Esophagus muscularis mucosa (tissue), 4 donors: ENCODE measurements around the gene PAOX. TPM values are rescaled to one million over a fixed set of nuclear protein-coding genes. Genes with fewer than 3 reads are reported as not detected.
"Not testable (repeated sequence)": the region's sequence is repeated elsewhere in the genome, so short reads cannot be mapped to it uniquely, and the experiment has no call there.

Experiments
- DNase-seq: peaks from one replicate; pipeline ENCODE4 v3.0.0-alpha.2; 2017; ENCODE audit errors: extremely low spot score
- H3K27ac ChIP-seq, 4 donors: fragments of 200-600 bp; sonication (generic); replicated peaks in 1 of 4; 1 replicate in 3 of 4; 2 replicates in 1 of 4; pipeline ENCODE4 v1.5.1; 2016 to 2019; ENCODE audit warnings: mild to moderate bottlenecking in 1 of 4
- H3K27me3 ChIP-seq, 4 donors: fragments of 200-600 bp; sonication (generic); one replicate each; pipeline versions ENCODE4 v1.5.1 to v1.6.0; 2016 to 2019
- H3K36me3 ChIP-seq, 4 donors: fragments of 200-600 bp; sonication (generic); one replicate each; pipeline ENCODE4 v1.5.1; 2016 to 2019
- H3K4me1 ChIP-seq, 4 donors: fragments of 200-600 bp; sonication (generic); one replicate each; pipeline ENCODE4 v1.5.1; 2016 to 2019
- H3K4me3 ChIP-seq, 4 donors: fragments of 200-600 bp; sonication (generic); 1 replicate in 2 of 4; 2 replicates in 2 of 4; pipeline ENCODE4 v1.5.1; 2016 to 2019; ENCODE audit warnings: mild to moderate bottlenecking in 4 of 4, moderate library complexity in 1 of 4
- H3K9me3 ChIP-seq, 4 donors: fragments of 200-600 bp; sonication (generic); 1 replicate in 3 of 4; 2 replicates in 1 of 4; pipeline ENCODE4 v1.5.1; 2016 to 2019
- CTCF ChIP-seq, 3 experiments: fragments of 200-600 bp in 2 of 3; fragments of 450-650 bp in 1 of 3; sonication (generic) in 2 of 3; IDR thresholded peaks; one replicate each; pipeline ENCODE4 v1.5.1; 2017 to 2019; ENCODE audit warnings: antibody characterized with exemption in 3 of 3, mild to moderate bottlenecking in 2 of 3, moderate library complexity in 1 of 3
- EP300 ChIP-seq: sonication (generic); formaldehyde crosslinking; IDR thresholded peaks from one replicate; pipeline ENCODE4 v1.6.1; 2017; ENCODE audit warnings: antibody characterized with exemption
- POLR2A ChIP-seq: fragments of 450-650 bp; IDR thresholded peaks from one replicate; pipeline ENCODE4 v1.6.1; 2017; ENCODE audit warnings: antibody characterized with exemption, moderate library complexity, mild to moderate bottlenecking, low read depth
- POLR2AphosphoS5 ChIP-seq, 2 donors: sonication (generic); formaldehyde crosslinking; IDR thresholded peaks; one replicate each; pipeline ENCODE4 v1.6.1; 2017; ENCODE audit warnings: antibody characterized with exemption in 2 of 2
- WGBS: methylation state at CpG from one replicate; pipeline ENCODE4 v1.1.5; 2018; 5-methylcytosine and 5-hydroxymethylcytosine counted together
- intact Hi-C: fragments of 100-400 bp; cut with DNase I; formaldehyde crosslinking; loops from one replicate; pipeline ENCODE4 v1.15.1; 2023
- small RNA-seq, 3 donors: library from RNA; depleted of rRNA; stranded (forward); fragments of <200 nt; gene quantifications; one replicate each; pipeline ENCODE3, GENCODE V24; 2016
- total RNA-seq, 4 donors: library from RNA; depleted of rRNA; stranded (reverse); fragments of >200 nt; gene quantifications; one replicate each; pipeline versions ENCODE4 v1.1.0 to v1.2.1, GENCODE V29; 2016

The PAOX gene
- total RNA-seq, 4 donors from 2014 or later, result 10.1 to 15.0 (median 14.3) TPM

GRCh38 chr10:133432789-133433188, 53.7 kb downstream of the PAOX start:
- H3K36me3 ChIP-seq, H3K27ac ChIP-seq, DNase-seq, H3K4me1 ChIP-seq, H3K4me3 ChIP-seq, H3K9me3 ChIP-seq, intact Hi-C loops, H3K27me3 ChIP-seq: not testable (repeated sequence)
- 89% methylated on average over 5 of the region's 25 CpGs for WGBS

GRCh38 chr10:133438711-133439273, 59.7 kb downstream of the PAOX start:
- peak; percentile 47 for DNase-seq
- Histone ChIP-seq H3K9me3 (peaks cover 0 to 2% (median 0%) of the 10 kb centered on the region in 4 donors), H3K4me3 (no peak overlapping the region), H3K27me3 (no peaks in the 10 kb centered on the region), H3K4me1 (no peaks in the 10 kb centered on the region), H3K27ac (no peak overlapping the region), H3K36me3 (peaks cover 0 to 9% (median 1%) of the 10 kb centered on the region in 4 donors)
- intact Hi-C loops, result no loop called here
- 84% methylated on average over 11 of the region's 11 CpGs for WGBS
- TF ChIP-seq EP300 (no peak), CTCF (IDR thresholded peaks at IDR 0.05) (no peak), POLR2AphosphoS5 (IDR thresholded peaks at IDR 0.05) (no peak)

- H3K4me1 ChIP-seq, result no peaks in the 10 kb centered on the region
- 95% methylated on average over 25 of the region's 25 CpGs for WGBS
- TF ChIP-seq CTCF (IDR thresholded peaks at IDR 0.05) (no peak), EP300 (no peak), POLR2AphosphoS5 (IDR thresholded peaks at IDR 0.05) (no peak), POLR2A (no peak)
- peaks cover 0 to 9% (median 1%) of the 10 kb centered on the region in 4 donors for H3K36me3 ChIP-seq
- no peak overlapping the region for H3K4me3 ChIP-seq
- H3K27me3 ChIP-seq, result no peaks in the 10 kb centered on the region
- intact Hi-C loops, result no loop called here
- peak; percentile 66 for DNase-seq
- H3K9me3 ChIP-seq, result no peaks in the 10 kb centered on the region
- no peak overlapping the region for H3K27ac ChIP-seq
Observed at GRCh38 chr10:133439517-133440461, 60.7 kb downstream of the PAOX start.

GRCh38 chr10:133440633-133441285, 61.7 kb downstream of the PAOX start:
- Histone ChIP-seq H3K9me3 (peaks cover 0 to 8% (median under 1%) of the 10 kb centered on the region in 4 donors), H3K36me3 (peaks cover 0 to 9% (median 1%) of the 10 kb centered on the region in 4 donors), H3K4me1 (no peaks in the 10 kb centered on the region), H3K27me3 (no peaks in the 10 kb centered on the region), H3K4me3 (no peak overlapping the region), H3K27ac (no peak overlapping the region)
- intact Hi-C loops, result no loop called here
- WGBS, result 97% methylated on average over 12 of the region's 18 CpGs
- TF ChIP-seq POLR2A, result no peak
- no peak for TF ChIP-seq POLR2AphosphoS5 (IDR thresholded peaks at IDR 0.05)
- TF ChIP-seq EP300, result no peak
- no peak for TF ChIP-seq CTCF (IDR thresholded peaks at IDR 0.05)
- peak; percentile 68 for DNase-seq

Small RNAs within 50 kb of the gene (small RNA-seq; reads per million reads assigned to genes)
- 0 reads per million in 3 donors for gene AL360181.4
- gene BANF1P2, result 0 reads per million in 3 donors
- gene MIR3944, result 0 reads per million in 3 donors

Other genes with a start within 250 kb of the PAOX start
- 1 to 10 TPM in 2 of 4 donors, under 1 TPM in 2; 0.42 to 1.7 (median 0.95) TPM for gene KNDC1, start 219.0 kb upstream of the PAOX start, total RNA-seq
- not detected for gene UTF1, start 149.0 kb upstream of the PAOX start, total RNA-seq
- 1 to 10 TPM in 3 of 4 donors, under 1 TPM in 1; 0.46 to 2.5 (median 2.0) TPM for gene VENTX, start 141.4 kb upstream of the PAOX start, total RNA-seq
- gene ADAM8, start 102.4 kb upstream of the PAOX start, total RNA-seq, result 1 to 10 TPM; 1.2 to 8.9 (median 2.3) TPM
- 10 to 100 TPM; 30.2 to 54.4 (median 39.0) TPM for gene TUBGCP2, start 70.4 kb upstream of the PAOX start, total RNA-seq
- gene ZNF511, start 70.3 kb upstream of the PAOX start, total RNA-seq, result 10 to 100 TPM; 22.9 to 34.8 (median 33.0) TPM
- gene CALY, start 42.4 kb upstream of the PAOX start, total RNA-seq, result 1 to 10 TPM; 1.6 to 3.6 (median 2.3) TPM
- gene PRAP1, start 31.9 kb upstream of the PAOX start, total RNA-seq, result not detected
- 10 to 100 TPM in 2 of 4 donors, 1 to 10 TPM in 2; 7.9 to 12.2 (median 10.5) TPM for gene FUOM, start 21.2 kb upstream of the PAOX start, total RNA-seq
- gene ECHS1, start 5.9 kb upstream of the PAOX start, total RNA-seq, result 10 to 100 TPM; 64.0 to 77.7 (median 73.2) TPM
- gene MTG1, start 14.9 kb downstream of the PAOX start, total RNA-seq, result 10 to 100 TPM; 12.6 to 23.6 (median 15.9) TPM
- gene SPRN, start 45.4 kb downstream of the PAOX start, total RNA-seq, result under 1 TPM in 2 of 4 donors, not detected in 2; 0.34 to 0.71 TPM
- gene SCART1, start 74.7 kb downstream of the PAOX start, total RNA-seq, result 1 to 10 TPM in 3 of 4 donors, under 1 TPM in 1; 0.65 to 1.7 (median 1.4) TPM
- gene CYP2E1, start 148.1 kb downstream of the PAOX start, total RNA-seq, result under 1 TPM; 0.83 to 0.98 (median 0.87) TPM
- gene SYCE1, start 186.3 kb downstream of the PAOX start, total RNA-seq, result 1 to 10 TPM in 1 of 4 donors, under 1 TPM in 1, not detected in 2; 0.50 to 10.0 TPM
- gene FRG2B, start 247.5 kb downstream of the PAOX start, total RNA-seq, result not detected